Measurements from ENCODE around the gene MAPK11.

DNA sequence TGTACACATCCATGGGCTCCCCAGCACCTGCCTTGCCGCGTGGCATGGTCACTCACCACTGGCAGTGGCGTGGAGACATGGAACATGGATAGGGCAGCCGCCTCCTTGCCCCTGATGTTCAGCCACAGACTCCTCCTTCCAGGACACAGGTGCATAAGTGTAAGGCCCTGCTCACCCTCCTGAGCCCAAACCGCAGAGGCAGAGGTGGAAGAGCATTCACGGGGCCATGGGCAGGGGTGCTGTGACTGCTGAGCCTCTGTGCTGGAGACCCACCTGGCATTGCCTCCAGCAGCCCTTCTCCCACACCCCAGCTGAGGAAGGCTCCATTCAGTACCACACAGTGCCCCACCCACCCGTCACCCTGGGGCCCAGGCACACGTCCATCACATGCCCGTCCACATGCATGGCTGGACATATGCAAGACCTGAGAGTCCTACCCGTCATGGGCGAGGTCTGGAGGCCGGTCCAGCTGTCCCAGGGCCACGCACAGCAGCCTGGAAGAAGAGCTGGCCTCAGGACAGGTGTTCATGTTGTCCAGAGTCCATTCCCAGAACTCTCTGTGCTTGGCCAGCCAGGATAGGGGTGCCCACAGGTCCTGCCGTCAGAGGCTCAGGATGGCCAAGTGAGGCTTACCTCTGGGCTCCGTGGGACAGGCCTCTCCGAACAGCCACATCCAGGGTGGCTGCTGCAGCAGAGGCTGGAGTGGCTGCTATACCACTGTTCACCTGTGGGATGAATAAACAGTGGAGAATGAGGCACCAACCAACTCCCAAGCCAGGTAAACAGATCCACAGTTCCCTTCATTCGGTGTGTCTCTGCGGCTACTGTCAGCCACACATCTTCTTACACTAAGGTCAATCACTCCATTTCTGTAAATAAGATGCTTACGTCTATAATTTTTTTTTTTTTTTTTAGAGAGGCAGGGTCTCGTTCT lies 23.7 kb downstream of the MAPK11 start:
- TF ChIP-seq, protein P1, sequence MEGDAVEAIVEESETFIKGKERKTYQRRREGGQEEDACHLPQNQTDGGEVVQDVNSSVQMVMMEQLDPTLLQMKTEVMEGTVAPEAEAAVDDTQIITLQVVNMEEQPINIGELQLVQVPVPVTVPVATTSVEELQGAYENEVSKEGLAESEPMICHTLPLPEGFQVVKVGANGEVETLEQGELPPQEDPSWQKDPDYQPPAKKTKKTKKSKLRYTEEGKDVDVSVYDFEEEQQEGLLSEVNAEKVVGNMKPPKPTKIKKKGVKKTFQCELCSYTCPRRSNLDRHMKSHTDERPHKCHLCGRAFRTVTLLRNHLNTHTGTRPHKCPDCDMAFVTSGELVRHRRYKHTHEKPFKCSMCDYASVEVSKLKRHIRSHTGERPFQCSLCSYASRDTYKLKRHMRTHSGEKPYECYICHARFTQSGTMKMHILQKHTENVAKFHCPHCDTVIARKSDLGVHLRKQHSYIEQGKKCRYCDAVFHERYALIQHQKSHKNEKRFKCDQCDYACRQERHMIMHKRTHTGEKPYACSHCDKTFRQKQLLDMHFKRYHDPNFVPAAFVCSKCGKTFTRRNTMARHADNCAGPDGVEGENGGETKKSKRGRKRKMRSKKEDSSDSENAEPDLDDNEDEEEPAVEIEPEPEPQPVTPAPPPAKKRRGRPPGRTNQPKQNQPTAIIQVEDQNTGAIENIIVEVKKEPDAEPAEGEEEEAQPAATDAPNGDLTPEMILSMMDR (IDR thresholded peaks at IDR 0.05), result peak in 1 of 4 donors; percentile 5
- no peak for TF ChIP-seq POLR2A (IDR thresholded peaks at IDR 0.05)

Measured in right lobe of liver (tissue), 4 donors.